ENCODE measurements around the gene LSR. TPM values are rescaled to one million over a fixed set of nuclear protein-coding genes. Genes with fewer than 3 reads are reported as not detected.
"Not testable (repeated sequence)": the region's sequence is repeated elsewhere in the genome, so short reads cannot be mapped to it uniquely, and the experiment has no call there.

The LSR gene
- total RNA-seq, 1 experiment from 2014 or later, result 64.7 TPM

DNA sequence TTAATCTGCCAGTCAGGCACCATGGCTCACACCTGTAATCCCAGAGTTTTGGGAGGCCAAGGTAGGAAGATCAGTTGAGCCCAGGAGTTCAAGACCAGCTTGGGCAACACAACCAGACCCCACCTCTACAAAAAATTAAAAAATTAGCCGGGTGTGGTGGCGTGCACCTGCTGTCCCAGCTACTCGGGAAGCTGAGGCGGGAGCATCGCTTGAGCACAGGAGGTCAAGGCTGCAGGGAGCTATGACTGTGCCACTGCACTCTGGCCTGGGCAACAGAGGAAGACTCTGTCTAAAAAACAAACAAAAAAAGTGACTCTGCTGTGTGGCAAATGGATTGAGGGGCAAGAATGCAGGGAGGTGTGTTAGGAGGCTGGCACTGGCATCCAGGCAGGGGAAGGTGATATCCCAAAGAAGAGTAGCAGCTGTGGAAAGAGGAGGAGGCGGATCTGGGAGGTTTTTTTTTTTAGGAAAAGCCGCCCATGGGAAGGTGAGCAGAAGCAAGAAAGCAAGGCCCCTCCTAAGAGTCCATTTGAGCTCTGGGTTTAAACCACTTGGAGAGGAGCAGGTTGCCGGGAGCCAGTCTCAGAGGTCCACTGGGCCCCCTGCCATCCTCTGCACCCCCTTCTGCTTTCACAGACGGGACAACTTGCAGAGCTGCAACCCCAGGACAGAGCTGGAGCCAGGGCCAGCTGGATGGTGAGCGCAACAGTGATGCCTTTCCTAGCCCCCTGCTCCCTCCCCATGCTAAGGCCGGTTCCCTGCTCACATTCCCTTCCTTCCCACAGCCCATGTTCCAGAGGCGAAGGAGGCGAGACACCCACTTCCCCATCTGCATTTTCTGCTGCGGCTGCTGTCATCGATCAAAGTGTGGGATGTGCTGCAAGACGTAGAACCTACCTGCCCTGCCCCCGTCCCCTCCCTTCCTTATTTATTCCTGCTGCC is 35.6 kb downstream of the LSR start:
- CTCF ChIA-PET, result no interaction called here
- ATAC-seq (no peak), DNase-seq (ENCODE audit: low read depth, low spot score) (no peak)
- in situ Hi-C loops (cut with HindIII; ENCODE audit: low pct_unique_long_range_greater_than_20kb, low sequenced_read_pairs) (no loop called here), intact Hi-C loops (cut with micrococcal nuclease; ENCODE audit: unreplicated experiment) (no loop called here)
- POLR2A ChIA-PET, result no interaction called here
- no peak overlapping the region for H3K27ac ChIP-seq (ENCODE audit: low read length)
- no peaks in the 10 kb centered on the region for H3K36me3 ChIP-seq (ENCODE audit: control insufficient read depth, insufficient read depth, low read length)
- no peaks in the 10 kb centered on the region for H3K27me3 ChIP-seq (ENCODE audit: control insufficient read depth, insufficient read depth, low read length)
- no TSS peak for BruUV-seq (replicated peaks)
- no peak overlapping the region for H3K4me3 ChIP-seq (ENCODE audit: low read depth in 2 of 2, low read length in 2 of 2)
- TF ChIP-seq, protein P1, sequence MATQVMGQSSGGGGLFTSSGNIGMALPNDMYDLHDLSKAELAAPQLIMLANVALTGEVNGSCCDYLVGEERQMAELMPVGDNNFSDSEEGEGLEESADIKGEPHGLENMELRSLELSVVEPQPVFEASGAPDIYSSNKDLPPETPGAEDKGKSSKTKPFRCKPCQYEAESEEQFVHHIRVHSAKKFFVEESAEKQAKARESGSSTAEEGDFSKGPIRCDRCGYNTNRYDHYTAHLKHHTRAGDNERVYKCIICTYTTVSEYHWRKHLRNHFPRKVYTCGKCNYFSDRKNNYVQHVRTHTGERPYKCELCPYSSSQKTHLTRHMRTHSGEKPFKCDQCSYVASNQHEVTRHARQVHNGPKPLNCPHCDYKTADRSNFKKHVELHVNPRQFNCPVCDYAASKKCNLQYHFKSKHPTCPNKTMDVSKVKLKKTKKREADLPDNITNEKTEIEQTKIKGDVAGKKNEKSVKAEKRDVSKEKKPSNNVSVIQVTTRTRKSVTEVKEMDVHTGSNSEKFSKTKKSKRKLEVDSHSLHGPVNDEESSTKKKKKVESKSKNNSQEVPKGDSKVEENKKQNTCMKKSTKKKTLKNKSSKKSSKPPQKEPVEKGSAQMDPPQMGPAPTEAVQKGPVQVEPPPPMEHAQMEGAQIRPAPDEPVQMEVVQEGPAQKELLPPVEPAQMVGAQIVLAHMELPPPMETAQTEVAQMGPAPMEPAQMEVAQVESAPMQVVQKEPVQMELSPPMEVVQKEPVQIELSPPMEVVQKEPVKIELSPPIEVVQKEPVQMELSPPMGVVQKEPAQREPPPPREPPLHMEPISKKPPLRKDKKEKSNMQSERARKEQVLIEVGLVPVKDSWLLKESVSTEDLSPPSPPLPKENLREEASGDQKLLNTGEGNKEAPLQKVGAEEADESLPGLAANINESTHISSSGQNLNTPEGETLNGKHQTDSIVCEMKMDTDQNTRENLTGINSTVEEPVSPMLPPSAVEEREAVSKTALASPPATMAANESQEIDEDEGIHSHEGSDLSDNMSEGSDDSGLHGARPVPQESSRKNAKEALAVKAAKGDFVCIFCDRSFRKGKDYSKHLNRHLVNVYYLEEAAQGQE (IDR thresholded peaks at IDR 0.05; ENCODE audit: insufficient read depth in 1 of 2, low read depth in 2 of 2, low read length in 1 of 2), result no peak
- TF ChIP-seq SIN3A (IDR thresholded peaks at IDR 0.05; ENCODE audit: borderline replicate concordance, insufficient read depth, low read depth, low read length) (no peak), TCF7L2 (IDR thresholded peaks at IDR 0.05; ENCODE audit: low read depth, low read length) (no peak), POLR2AphosphoS5 (IDR thresholded peaks at IDR 0.05; ENCODE audit: low read depth, low read length) (no peak)
- TF ChIP-seq, protein P2, sequence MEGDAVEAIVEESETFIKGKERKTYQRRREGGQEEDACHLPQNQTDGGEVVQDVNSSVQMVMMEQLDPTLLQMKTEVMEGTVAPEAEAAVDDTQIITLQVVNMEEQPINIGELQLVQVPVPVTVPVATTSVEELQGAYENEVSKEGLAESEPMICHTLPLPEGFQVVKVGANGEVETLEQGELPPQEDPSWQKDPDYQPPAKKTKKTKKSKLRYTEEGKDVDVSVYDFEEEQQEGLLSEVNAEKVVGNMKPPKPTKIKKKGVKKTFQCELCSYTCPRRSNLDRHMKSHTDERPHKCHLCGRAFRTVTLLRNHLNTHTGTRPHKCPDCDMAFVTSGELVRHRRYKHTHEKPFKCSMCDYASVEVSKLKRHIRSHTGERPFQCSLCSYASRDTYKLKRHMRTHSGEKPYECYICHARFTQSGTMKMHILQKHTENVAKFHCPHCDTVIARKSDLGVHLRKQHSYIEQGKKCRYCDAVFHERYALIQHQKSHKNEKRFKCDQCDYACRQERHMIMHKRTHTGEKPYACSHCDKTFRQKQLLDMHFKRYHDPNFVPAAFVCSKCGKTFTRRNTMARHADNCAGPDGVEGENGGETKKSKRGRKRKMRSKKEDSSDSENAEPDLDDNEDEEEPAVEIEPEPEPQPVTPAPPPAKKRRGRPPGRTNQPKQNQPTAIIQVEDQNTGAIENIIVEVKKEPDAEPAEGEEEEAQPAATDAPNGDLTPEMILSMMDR (IDR thresholded peaks at IDR 0.05), result no peak
- H3K9me3 ChIP-seq (ENCODE audit: control insufficient read depth, insufficient read depth, low read depth, low read length), result no peaks in the 10 kb centered on the region
- H3K4me1 ChIP-seq (ENCODE audit: control insufficient read depth, insufficient read depth, low read length), result no peaks in the 10 kb centered on the region

DNA sequence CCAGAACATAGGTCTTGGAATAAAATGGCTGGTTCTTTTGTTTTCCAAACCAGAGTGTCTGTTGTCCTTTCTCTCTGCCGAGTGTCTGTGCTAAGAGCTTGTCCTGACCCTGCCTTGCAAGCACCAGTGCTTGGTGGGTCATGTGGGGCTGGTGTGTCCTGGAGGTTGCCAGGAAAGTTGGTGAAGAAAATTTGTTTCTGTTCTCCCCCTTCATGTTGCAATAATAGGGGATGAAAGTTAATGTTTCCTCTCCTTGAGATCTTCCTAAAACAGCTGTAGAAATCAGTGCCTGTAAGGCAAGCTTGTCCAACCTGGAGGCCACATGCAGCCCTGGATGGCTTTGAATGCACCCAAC is 36.3 kb downstream of the LSR start:
- intact Hi-C loops (cut with micrococcal nuclease; ENCODE audit: unreplicated experiment), result no loop called here
- no peak for DNase-seq (ENCODE audit: low read depth, low spot score)
- TF ChIP-seq POLR2AphosphoS5 (IDR thresholded peaks at IDR 0.05; ENCODE audit: low read depth, low read length), result no peak
- TF ChIP-seq, protein P1 (IDR thresholded peaks at IDR 0.05; ENCODE audit: insufficient read depth in 1 of 2, low read depth in 2 of 2, low read length in 1 of 2), result no peak
- TF ChIP-seq, protein P2 (IDR thresholded peaks at IDR 0.05), result no peak
- no peak for TF ChIP-seq SIN3A (IDR thresholded peaks at IDR 0.05; ENCODE audit: borderline replicate concordance, insufficient read depth, low read depth, low read length)
- TF ChIP-seq TCF7L2 (IDR thresholded peaks at IDR 0.05; ENCODE audit: low read depth, low read length), result no peak
- Histone ChIP-seq H3K27ac (ENCODE audit: low read length) (no peak overlapping the region), H3K4me1 (ENCODE audit: control insufficient read depth, insufficient read depth, low read length) (no peaks in the 10 kb centered on the region), H3K4me3 (ENCODE audit: low read depth in 2 of 2, low read length in 2 of 2) (no peak overlapping the region), H3K9me3 (ENCODE audit: control insufficient read depth, insufficient read depth, low read depth, low read length) (no peaks in the 10 kb centered on the region), H3K36me3 (ENCODE audit: control insufficient read depth, insufficient read depth, low read length) (no peaks in the 10 kb centered on the region), H3K27me3 (ENCODE audit: control insufficient read depth, insufficient read depth, low read length) (no peaks in the 10 kb centered on the region)
- no peak for ATAC-seq
- no TSS peak for BruUV-seq (replicated peaks)
- ChIA-PET CTCF (interaction anchor here (0.7 kb wide), 1 partner anchor 16 kb away, joined by 5 read pairs; no protein-coding TSS in a partner anchor), POLR2A (no interaction called here)
- in situ Hi-C loops (cut with HindIII; ENCODE audit: low pct_unique_long_range_greater_than_20kb, low sequenced_read_pairs), result no loop called here

DNA sequence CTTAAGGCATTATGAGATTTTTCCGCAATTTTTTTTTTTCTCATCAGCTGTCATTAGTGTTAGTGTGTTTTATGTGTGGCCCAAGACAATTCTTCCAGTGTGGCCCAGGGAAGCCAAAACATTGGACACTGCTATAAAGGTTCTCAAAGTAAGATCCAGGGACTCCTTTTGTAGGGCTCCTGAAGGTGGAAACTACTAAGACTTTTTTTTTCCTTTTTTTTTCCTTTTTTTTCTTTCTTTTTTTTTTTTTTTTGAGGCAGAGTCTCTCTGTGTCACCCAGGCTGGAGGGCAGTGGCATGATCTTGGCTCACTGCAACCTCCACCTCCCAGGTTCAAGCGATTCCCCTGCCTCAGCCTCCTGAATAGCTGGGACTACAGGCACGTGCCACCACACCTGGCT is 36.7 kb downstream of the LSR start:
- H3K9me3 ChIP-seq (ENCODE audit: control insufficient read depth, insufficient read depth, low read depth, low read length); ATAC-seq; H3K36me3 ChIP-seq (ENCODE audit: control insufficient read depth, insufficient read depth, low read length); H3K27me3 ChIP-seq (ENCODE audit: control insufficient read depth, insufficient read depth, low read length); H3K27ac ChIP-seq (ENCODE audit: low read length); DNase-seq (ENCODE audit: low read depth, low spot score); in situ Hi-C loops (cut with HindIII; ENCODE audit: low pct_unique_long_range_greater_than_20kb, low sequenced_read_pairs); intact Hi-C loops (cut with micrococcal nuclease; ENCODE audit: unreplicated experiment); H3K4me1 ChIP-seq (ENCODE audit: control insufficient read depth, insufficient read depth, low read length); BruUV-seq (replicated peaks); POLR2A ChIA-PET; H3K4me3 ChIP-seq (ENCODE audit: low read depth in 2 of 2, low read length in 2 of 2): not testable (repeated sequence)
- CTCF ChIA-PET, result interaction anchor here (0.7 kb wide), 1 partner anchor 16 kb away, joined by 5 read pairs; no protein-coding TSS in a partner anchor

All from Panc1 (cell line).